ENCODE data around the gene UBA7.

DNA sequence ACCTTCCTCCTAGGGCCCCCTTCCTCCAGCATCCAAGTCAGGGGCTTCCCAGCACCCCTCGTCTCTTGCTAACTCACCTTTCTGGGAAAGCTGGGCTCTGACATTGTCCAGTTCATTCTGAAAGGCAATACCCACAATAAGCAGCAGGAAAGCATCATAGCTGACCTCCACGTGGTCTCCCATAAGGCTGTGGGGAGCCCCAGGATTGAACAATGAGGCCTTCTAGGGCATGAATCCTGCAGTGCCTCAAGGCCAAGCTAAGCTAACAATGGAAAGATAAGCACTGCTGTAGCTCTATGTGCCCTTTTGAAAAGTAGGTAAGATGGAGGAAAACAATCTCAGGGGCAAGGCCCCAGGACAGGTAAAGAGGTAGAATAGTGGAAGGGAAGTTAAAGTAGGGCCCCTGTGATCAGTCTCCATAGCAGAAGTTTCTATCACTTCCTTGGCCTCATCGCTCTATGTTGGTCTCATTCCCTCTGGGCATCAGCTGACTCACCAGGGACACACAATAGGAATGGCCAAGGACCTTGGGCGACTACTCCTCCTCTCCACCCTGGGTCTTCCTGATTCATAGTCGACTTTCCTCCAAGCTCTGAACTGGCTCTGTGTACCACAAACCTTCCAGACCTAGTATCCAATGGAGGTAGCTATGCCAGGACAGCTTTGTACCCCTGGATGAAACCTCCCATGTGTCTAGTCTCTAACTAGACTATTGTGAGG is 30.9 kb upstream of the UBA7 start:
- TF ChIP-seq, protein P1, sequence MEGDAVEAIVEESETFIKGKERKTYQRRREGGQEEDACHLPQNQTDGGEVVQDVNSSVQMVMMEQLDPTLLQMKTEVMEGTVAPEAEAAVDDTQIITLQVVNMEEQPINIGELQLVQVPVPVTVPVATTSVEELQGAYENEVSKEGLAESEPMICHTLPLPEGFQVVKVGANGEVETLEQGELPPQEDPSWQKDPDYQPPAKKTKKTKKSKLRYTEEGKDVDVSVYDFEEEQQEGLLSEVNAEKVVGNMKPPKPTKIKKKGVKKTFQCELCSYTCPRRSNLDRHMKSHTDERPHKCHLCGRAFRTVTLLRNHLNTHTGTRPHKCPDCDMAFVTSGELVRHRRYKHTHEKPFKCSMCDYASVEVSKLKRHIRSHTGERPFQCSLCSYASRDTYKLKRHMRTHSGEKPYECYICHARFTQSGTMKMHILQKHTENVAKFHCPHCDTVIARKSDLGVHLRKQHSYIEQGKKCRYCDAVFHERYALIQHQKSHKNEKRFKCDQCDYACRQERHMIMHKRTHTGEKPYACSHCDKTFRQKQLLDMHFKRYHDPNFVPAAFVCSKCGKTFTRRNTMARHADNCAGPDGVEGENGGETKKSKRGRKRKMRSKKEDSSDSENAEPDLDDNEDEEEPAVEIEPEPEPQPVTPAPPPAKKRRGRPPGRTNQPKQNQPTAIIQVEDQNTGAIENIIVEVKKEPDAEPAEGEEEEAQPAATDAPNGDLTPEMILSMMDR (IDR thresholded peaks at IDR 0.05; ENCODE audit: poor library complexity): no peak
- TF ChIP-seq EZH2 (IDR thresholded peaks at IDR 0.05; ENCODE audit: borderline replicate concordance): no peak
- no peak for TF ChIP-seq EZH2phosphoT487 (IDR thresholded peaks at IDR 0.05; ENCODE audit: low read depth, severe bottlenecking, unreplicated experiment)

All from hepatocyte (in vitro differentiated cells).